ENCODE results near the gene ZNF385D.

The ZNF385D gene

DNA sequence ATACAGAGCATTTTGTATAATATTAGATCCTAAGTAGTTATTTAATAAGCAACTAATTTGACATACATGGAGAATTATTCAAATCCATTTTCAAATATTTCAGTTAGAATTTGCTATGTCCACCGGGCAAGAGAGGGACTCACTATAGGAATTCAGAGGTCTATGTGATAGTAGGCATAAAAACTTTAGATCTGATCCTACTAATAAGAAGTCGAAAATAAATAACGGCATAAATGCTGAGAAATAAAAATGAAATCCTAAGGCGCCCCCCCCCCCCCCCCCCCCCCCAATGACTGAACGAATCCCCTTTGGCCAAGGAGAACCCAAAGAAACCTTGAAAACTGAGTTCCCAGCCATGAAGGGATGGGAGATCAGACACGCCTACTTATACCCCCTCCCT, 80.6 kb downstream of the ZNF385D start:
- no peak for DNase-seq

DNA sequence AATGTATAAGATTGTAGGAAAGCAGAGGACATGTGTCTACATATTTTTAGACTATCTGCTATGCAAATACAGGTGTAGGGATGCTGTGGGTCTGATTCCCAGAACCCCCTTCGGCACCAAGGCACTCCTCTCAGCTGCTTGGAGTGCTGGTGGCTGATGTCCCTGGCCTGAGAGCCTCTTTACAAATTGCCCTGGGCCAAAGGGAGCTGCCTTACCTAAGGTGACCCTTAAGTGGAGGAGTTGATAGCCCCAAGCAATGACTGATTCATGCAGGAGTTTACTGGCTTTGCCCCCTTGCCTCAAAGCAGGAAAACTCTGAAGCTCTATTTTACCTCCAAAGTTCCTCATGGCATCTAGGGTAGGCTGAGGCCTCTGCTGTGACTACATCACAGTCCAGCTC, 83.0 kb downstream of the ZNF385D start:
- DNase-seq = no peak

DNA sequence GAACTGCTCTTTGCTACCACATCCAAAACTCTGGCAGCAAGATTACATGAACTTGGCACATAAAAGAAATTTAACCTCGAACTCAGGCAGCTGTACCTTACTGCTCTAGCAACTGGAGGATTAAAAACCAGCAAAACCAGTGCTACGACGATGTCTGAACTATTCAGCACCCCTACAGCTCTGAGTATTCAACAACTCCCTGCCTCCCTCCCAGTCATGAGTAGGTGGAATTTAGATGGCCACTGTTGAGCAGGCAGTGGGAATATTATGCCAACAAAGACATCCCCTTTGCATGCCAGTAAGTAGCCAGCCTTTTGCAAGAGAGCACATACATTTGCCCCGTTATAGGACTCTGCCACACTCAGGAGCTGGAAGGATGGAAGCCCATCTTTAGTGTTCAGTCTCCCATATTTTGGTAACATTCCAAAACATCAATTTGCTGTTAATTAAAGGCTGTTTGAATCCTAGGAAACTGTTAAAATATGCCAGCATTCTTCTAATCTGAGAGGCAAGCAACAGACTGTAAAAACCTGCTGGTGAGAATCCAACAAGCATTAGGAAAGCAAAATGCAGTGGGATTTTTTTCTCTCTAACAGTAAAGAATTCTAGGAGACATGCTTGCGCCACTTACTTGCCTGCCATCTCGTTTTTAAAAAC, 85.4 kb downstream of the ZNF385D start:
- DNase-seq = no peak

DNA sequence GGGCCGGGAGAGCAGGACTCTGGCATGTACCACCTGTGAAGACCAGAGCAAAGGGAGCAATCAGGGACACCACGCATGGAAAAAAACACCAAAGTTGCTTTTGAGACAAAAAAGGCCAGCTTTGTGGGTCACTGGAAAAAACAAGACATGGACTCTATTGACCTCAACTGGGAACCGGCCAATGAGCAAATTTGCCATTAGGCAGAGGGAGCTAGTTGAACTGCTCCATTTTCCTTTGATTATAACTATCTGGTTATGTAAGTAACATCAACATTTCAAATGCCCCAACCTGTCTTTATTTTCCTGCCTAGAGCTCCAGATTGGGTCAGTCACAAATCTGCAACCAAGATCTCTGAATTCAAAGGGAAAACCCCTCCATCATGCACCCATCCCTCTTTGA, 86.0 kb downstream of the ZNF385D start:
- DNase-seq = no peak

DNA sequence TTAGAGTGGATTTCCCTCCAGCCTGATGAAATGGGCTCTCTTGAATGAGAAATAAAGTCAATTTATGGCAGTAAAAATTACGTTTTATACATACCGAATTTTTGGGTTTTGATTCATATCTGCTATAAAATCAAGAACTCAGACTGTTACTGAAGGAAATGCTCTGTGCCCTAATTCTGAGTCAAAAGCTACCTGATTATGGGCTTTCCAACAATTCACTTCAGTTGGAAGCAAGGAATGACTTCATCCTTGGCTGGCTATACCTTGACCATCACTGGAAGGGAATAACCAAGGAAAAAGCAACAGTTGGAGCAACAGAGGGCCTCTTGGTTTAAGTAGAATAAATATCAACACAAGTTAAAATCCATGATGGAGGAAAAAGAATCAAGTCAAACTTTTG, 88.6 kb downstream of the ZNF385D start:
- DNase-seq = no peak

DNA sequence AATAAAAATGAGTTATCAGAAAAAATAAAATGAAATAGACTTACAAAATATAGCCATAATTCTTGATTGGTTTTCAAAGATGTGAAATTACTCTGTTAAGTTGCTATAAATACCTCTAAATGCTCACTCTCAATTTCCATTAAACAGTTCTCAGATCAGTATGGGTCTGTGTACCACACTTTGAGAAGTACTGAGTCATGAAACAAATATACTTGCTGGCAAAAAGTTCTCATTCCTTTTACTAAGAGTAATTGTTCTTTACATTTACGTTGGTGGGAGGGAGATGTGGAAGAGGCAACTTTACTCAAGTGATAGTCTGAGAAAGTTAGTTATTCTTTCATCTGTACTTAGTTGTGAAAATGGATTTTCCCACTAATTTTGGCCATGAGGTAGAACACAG, 96.3 kb downstream of the ZNF385D start:
- no peak for DNase-seq

DNA sequence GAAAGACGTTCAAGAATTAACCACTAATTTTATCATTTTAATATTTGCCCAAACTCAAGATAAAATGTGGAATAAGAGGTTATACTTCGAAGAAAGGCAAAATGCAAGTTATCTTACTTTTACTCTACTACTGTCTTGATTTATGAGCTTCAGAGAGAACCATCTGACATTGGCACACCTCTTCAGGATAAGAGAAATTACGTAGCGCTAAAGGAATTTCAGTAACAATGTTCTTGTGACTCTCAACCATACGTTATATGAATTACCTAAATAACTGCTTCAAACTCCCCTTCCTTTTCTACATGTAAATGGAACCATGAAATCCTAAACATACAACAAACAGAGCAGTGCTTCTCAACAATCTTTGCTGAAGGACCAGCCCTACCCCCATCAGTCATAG, 96.8 kb downstream of the ZNF385D start:
- no peak for DNase-seq

DNA sequence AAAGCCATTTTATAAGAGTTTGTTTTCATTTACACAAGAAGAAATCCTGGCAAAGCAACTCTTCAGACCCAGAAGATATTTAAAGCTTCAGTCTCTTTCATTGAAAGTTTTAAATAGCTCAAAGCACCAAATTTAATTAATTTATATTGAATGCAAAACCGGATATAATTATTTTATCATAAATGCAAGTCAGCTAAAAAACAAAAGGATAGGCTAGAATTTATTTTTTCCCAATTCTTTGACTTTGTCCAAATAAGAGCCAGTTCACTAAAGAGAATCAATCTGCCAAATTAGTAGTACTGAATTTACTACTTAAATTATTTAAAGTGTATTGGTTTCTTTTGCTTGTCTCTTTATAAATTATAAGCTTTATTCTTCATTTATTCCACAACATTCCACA, 101.5 kb downstream of the ZNF385D start:
- DNase-seq = no peak

DNA sequence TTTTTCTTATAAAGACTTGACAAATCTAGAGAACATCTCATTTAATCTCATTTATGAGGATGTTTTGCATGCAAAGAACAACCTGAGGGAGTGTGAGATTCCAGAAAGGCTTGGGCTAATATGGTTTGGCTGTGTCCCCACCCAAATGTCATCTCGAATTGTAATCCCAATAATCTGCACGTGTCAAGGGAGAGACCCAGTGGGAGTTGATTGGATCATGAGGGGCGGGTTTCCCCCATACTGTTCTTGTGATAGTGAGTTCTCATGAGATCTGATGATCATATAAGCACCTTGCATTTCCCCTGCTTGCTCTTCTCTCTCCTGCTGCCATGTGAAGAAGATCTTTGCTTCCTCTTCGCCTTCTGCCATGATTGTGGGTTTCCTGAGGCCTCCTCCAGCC, 103.0 kb downstream of the ZNF385D start:
- no peak for DNase-seq

DNA sequence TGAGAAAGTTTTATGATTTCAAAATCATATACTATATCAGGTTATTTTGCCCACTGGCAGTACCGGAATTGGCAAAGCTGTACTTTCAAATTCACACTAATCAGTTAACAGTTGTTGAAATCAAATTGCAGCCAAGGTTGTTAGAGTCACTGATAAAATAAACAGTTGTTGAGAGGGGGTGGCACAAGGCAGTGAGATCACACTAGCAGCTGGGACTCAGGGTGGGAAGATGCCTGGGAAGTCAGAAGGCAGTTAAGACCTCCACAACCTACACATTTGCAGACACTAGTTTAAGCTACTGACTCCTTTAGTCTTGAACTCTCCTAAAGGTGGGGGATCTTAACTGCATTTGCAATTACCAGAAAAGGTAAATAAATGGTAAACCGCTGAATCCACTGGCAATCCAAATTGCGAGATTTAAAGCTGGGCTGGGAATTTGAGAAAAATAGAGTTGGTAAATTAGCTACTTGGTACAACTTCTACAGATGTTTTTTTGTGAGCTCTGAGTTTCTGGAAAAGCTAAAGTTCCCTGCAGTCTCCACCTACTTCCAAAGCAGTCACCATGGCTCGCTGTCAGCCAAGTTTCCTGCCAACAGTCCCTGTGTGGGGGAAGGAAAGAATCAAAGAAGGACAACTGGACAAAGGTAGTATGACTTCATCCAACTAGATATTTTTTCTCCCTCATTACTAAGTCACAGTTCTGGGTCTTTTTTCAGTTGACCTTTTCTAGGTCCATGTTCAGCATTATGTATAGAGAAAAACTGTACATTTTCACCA, 105.7 kb downstream of the ZNF385D start:
- DNase-seq = no peak

DNA sequence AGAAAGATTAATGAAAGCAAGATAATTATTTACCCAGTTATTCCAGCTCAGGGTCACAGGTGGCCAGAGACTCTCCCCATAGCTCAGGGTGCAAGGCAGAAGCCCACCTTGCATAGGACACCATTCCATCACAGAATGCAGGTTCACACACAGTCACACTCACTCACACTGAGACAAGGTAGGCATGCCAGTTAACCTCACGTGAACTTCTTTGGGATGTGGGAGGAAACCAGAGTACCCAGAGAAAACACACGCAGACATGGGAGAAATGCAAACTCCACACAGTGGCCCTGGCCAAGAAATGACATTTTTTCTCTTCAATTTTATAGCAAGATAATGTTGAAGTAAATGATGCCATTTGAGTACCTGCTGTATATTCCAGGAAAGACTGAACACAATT, 106.7 kb downstream of the ZNF385D start:
- DNase-seq = no peak

DNA sequence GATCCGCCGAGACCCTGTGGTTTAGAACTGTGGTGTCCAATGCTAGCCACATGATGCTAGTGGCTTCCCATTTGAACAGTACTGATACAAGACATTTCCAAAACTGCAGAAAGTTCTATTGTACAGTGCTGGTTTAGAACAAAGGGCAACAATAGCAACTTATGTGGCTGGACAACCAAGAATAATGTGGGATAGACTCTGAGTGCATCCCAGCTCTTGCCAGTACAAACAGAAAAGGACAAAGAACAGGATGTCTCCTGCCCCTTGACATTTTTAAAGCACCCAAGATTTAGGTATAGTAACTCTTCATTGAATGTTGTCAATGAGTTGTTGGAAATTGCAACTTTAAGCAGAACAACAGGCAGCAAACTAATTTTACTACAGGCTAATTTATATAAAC, 107.3 kb downstream of the ZNF385D start:
- no peak for DNase-seq

DNA sequence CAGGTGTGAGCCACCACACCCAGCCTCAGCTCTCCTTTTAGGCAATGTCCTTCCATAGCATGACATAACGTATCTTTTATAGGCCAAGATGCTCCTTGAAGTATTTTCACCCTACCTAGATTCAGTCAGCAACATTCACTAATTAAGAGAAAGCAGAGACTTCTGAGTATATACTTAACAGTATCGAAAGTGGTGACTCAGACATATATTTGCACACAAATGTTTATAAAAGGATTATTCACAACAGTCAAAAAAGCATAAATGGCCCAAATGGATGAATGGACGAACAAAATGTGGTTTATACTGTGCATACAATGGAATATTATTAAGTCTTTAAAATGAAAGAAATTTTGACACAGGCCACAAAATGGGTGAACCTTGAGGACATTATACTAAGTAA, 108.6 kb downstream of the ZNF385D start:
- DNase-seq = no peak

DNA sequence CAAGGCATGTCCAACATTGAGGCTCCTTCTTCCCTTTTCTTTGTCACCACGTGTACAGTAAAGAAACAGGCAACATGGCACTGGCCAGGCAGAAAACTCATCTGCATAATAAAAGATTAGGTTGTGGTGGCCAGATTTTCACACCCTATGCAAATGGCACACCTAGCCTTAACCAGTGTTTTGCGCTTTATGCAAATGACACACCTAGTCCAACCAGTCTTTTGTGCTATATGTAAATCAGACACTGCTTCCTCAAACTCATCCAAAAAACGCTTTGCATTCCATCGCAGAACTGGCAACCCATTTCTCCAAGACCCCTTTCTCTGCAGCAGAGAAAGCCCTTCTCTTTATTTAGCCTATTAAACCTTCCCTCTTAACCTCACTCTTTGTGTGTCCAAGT, 109.1 kb downstream of the ZNF385D start:
- DNase-seq = no peak

DNA sequence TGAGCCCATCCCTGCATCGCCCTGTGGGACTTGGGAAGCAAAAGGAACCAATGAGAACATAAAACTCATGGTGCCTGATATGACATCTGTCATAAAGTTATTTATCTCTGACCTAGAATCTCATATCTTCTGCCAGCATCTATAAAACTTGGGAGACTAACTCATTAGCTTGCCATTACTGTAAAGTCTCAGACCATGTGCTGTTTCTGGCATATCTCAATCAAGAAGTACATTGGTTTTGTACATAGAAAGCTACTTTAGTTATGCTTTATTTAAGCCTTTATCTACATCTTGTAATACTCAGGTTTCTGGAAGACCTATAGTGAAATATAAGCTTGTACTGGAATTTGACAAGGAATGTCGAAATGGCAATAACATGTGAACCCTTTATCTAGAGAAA, 112.5 kb downstream of the ZNF385D start:
- no peak for DNase-seq

DNA sequence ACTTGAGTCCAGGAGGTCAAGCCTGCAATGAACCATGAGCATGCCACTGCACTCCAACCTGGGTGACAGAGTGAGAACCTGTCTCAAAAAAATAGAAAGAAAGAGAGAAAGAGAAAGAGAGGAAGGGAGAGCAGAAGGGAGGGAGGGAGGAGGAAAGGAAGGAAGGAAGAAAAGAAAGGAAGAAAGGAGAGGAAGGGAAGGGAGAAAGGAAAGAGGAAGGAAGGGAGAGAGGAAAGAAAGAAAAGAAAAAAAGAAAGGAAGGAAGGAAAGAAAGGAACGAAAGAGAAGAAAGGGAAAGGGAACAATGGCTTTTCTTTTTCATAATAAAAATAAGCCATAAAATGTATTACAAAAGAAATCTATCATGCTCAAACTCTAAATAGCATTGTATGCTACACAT, 116.9 kb downstream of the ZNF385D start:
- no peak for DNase-seq

DNA sequence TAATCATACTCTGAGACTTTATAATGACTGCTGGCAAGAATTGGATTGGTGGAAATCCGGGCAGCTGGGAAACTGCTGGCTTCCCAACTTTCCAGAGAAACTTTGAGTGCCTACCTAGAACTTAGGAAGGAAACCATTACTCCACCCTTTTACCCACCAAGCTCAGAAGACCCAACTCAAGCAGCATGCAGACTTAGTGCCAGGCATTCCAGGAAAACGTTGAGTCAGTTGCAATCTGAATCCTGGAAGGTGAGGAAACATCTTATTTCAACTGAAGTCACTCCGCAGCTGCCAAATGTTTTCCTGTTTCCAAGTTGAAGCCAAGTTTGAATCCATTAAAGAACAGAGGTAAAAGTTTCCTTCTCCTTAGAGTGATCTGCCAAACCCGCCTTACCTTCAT, 126.5 kb downstream of the ZNF385D start:
- DNase-seq = no peak

DNA sequence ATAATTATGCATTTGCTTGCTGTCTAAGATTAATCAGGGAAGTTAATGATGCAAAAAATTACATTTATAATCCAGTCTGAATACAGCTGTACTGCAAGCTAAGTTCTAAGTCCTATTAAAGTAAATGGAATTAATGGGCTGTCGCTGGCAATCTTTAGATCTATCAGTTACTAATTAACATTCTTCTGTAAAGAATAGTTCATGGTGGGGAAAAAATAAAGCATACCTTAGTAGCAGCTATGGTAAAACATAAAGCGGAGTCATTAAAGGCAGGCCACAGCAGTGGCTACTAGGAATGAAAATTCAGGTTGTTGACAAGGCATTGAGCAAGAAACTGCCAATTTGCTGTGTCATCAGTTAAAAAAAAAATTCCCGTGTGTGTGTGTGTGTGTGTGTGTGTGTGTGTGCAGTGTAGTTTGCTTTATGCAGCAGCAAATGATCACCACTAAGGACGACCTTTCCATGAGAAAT, 129.8 kb downstream of the ZNF385D start:
- no peak for DNase-seq

DNA sequence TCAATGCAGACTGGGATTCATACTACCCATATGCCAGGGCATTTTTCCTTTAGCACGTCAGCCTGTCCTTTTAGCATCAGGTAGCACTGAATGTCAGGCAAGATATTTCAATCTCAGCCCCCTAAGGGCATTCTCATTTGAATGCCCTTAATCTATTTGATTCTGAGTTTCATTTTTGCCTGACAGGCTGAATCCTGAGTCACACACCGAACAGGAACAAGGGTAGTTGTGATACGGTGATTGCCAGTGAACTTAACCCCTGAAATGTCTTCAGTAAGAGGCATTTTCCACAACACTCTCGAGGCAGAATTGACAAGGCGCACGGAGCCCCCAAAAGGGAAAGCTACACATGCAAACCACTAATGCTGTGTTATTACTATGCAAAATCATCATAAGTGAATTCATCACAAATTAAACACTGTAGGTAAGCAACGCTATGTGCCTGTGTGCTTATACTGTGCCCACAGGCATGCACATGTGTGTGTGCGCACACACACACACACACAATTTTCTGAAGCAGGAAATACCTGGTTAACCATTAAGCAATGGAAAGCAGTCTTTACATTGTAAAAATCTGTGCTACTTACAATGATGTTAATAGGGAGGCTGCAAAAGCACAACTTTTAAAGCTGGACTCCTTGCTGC, 130.4 kb downstream of the ZNF385D start:
- no peak for DNase-seq

DNA sequence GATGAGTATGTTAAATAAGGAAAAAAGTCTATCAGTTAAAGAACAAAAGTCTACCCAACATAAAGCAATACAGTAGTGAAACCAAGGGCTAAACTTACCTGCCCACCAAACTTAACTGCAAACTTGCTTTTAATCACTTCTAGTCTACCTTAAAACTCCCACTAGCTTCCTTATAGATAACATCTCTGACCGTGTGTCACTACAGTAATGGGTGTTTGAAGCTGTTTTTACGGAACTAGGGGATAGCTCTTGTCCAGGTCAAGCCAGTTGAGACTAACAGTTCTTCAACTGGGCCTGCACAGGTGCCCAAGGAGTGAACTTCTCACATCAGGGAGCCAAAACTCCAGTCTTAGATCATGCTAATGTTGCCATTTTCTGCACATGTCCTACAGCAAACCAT, 132.3 kb downstream of the ZNF385D start:
- DNase-seq = no peak

DNA sequence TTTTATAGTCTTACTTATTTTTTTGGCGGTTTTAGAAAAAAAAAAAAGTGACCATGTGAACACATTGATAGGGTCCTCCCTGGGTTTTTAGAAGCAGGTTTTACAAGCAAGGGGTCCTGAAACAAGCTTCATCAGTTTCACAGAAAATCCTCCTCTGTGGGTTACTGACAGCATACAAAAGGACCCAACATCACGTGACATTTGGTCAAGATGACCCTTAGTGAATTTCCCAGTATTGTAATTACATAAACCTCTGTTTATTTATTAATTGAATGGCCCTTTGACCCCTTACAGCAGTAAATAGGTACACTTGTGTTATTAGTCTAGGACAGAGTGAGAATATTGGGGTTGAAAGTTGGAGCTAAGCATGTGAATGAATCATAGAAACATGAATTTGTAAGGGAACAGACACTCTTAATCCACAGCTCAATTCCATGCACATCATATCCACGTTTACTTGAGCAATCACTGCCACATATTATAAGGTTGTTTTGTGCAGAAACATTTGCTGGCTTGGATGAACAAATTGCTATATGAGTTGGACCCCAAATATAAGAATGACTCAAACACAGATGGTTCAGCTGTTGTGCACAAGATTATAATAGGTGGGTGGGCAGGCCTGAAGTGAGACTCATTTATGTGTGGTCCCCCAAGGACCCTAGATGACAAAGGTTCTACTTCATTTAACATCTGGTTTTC, 137.5 kb downstream of the ZNF385D start:
- DNase-seq = no peak

DNA sequence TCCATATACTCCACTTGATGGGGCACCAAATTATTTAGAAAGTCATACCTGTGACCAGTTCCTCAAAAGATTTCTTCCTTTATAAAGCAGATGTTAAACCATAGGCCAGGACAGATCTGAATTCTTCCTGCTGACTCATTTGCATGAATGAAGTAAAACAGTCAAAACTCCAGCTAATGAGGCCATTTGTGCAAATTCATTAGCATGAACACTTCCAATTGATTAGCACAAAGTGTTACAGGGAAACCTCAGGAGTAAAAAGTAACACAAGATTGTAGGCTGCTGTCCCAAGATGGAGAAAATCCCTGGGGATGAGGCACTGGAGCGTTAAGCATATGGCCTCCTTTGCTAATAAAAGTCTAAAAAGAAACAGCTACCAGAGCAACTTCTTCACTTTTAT, 149.8 kb downstream of the ZNF385D start:
- DNase-seq = no peak

DNA sequence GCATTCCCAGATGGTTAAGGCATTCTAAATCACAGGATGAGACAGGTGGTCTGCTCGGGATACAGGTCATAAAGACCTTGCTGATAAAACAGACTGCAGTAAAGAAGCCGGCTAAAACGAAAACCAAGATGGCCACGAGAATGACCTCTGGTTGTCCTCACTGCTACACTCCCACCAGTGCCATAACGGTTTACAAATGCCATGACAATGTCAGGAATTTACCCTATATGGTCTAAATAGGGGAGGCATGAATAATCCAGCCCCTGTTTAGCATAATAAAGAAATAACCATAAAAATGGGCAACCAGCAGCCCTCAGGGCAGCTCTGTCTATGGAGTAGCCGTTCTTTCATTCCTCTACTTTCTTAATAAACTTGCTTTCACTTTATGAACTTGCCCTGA, 151.1 kb downstream of the ZNF385D start:
- no peak for DNase-seq

DNA sequence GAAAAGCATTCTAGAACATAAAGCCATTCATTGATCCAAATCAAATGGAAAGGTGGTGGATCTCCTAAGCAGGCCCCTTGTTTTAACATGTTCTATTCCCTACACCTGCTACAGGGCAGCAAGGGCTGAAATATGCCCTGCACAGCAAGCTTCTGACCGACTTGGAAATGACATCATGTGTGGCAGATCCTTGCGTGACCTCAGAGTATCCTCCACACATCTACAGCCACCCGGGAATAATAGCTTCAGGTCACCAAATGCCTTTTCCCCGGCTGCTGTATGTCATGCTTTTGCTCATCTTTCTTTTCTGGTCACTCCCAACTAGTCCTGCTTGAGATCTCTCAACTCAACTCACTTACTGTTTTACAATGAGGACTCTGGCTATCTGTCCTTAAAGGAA, 158.2 kb downstream of the ZNF385D start:
- no peak for DNase-seq

Data from stimulated activated CD8-positive, alpha-beta memory T cell treated with anti-CD3 and anti-CD28 coated beads, Interleukin-4, amount 100 ng/mL, for 48 hours (primary cell).